Uterus (tissue), 2 donors: ENCODE measurements around the gene LDB3.

Source experiments
- CTCF ChIP-seq, 4 experiments: fragments of 200-600 bp in 2 of 4; fragments of 450-650 bp in 2 of 4; sonication (generic) in 2 of 4; IDR thresholded peaks; one replicate each; pipeline ENCODE4 v1.5.1; 2016 to 2019; ENCODE audit warnings: antibody characterized with exemption in 4 of 4, mild to moderate bottlenecking in 2 of 4, moderate library complexity in 1 of 4
- POLR2A ChIP-seq, 2 donors: fragments of 450-650 bp; IDR thresholded peaks; one replicate each; pipeline ENCODE4 v1.6.1; 2016; ENCODE audit warnings: antibody characterized with exemption in 2 of 2, mild to moderate bottlenecking in 1 of 2, moderate library complexity in 1 of 2

- TF ChIP-seq CTCF (IDR thresholded peaks at IDR 0.05) (no peak), POLR2A (IDR thresholded peaks at IDR 0.05) (no peak)
Observed at GRCh38 chr10:86628311-86628710, 40.0 kb upstream of the LDB3 start.
